Vagina (tissue), 2 donors: ENCODE measurements around the gene ABO. TPM values are rescaled to one million over a fixed set of nuclear protein-coding genes. Genes with fewer than 3 reads are reported as not detected.
"Not testable (repeated sequence)": the region's sequence is repeated elsewhere in the genome, so short reads cannot be mapped to it uniquely, and the experiment has no call there.

Experiments used
- DNase-seq, 2 donors: peaks; one replicate each; pipeline ENCODE4 v3.0.0-alpha.2; 2017; ENCODE audit errors: extremely low spot score in 2 of 2
- H3K27ac ChIP-seq: fragments of 200-600 bp; sonication (generic); one replicate; pipeline ENCODE4 v1.5.1; 2019
- H3K27me3 ChIP-seq: fragments of 200-600 bp; sonication (generic); one replicate; pipeline ENCODE4 v1.5.1; 2019
- H3K36me3 ChIP-seq, 2 donors: fragments of 200-600 bp; sonication (generic); one replicate each; pipeline ENCODE4 v1.5.1; 2017 to 2019
- H3K4me1 ChIP-seq: fragments of 200-600 bp; sonication (generic); one replicate; pipeline ENCODE4 v1.5.1; 2019
- H3K4me3 ChIP-seq, 2 donors: fragments of 200-600 bp; sonication (generic); 1 replicate in 1 of 2; 2 replicates in 1 of 2; pipeline ENCODE4 v1.5.1; 2016 to 2019
- H3K9me3 ChIP-seq: fragments of 200-600 bp; sonication (generic); one replicate; pipeline ENCODE4 v1.5.1; 2019
- POLR2A ChIP-seq, 2 donors: fragments of 450-650 bp; IDR thresholded peaks; one replicate each; pipeline ENCODE4 v1.6.1; 2017; ENCODE audit warnings: antibody characterized with exemption in 2 of 2, mild to moderate bottlenecking in 2 of 2, moderate library complexity in 2 of 2
- POLR2AphosphoS5 ChIP-seq, 2 donors: sonication (generic); formaldehyde crosslinking; IDR thresholded peaks; one replicate each; pipeline ENCODE4 v1.9.0; 2017; ENCODE audit warnings: antibody characterized with exemption in 2 of 2, mild to moderate bottlenecking in 2 of 2, low read depth in 1 of 2; ENCODE audit not compliant: insufficient read depth in 1 of 2
- intact Hi-C: fragments of 100-400 bp; cut with DNase I; formaldehyde crosslinking; loops from one replicate; pipeline ENCODE4 v1.15.1; 2023
- total RNA-seq: library from RNA; depleted of rRNA; stranded (reverse); fragments of >200 nt; gene quantifications from one replicate; pipeline ENCODE4 v1.2.3, GENCODE V29; 2016
- TF ChIP-seq, protein P1 (sequence below), 3 experiments: fragments of 450-650 bp in 2 of 3; fragments of 200-600 bp in 1 of 3; sonication (generic) in 1 of 3; IDR thresholded peaks; one replicate each; pipeline ENCODE4 v1.5.1; 2017 to 2019; ENCODE audit warnings: antibody characterized with exemption in 3 of 3, mild to moderate bottlenecking in 2 of 3, moderate library complexity in 2 of 3

The ABO gene
- total RNA-seq, 1 donor from 2014 or later = 17.2 TPM

DNA sequence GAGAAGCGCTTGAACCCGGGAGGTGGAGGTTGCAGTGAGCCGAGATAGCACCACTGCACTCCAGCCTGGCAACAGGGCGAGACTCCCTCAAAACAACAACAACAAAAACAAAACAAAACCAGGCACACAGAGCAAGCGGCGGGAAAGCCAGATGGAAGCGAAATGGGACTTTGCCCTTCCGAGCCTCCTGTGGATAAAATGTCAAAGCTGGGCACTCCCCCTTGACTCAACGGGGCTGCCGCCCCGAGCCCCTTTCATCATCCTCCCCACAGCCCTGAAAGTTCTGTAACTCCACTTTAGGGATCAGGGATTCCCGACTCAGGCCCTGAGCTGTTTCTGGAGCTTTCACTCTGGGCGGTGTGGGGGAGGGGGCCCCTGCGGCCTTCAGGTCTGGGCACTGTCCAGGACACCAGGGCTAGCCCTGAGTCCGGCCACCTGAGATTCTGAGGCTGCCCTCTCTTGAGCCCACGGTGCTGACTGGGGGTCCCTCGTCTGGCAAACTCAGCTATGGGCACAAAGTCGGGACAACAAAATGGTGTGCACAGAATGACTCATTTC is 35.4 kb downstream of the ABO start:
- DNase-seq = peak in 1 of 2 donors; percentile 34
- H3K4me1 ChIP-seq = peaks cover 22% of the 10 kb centered on the region
- intact Hi-C loops = no loop called here
- peak overlapping the region in 1 of 2 donors; percentile 27 for H3K4me3 ChIP-seq
- no peaks in the 10 kb centered on the region for H3K9me3 ChIP-seq
- TF ChIP-seq, protein P1, sequence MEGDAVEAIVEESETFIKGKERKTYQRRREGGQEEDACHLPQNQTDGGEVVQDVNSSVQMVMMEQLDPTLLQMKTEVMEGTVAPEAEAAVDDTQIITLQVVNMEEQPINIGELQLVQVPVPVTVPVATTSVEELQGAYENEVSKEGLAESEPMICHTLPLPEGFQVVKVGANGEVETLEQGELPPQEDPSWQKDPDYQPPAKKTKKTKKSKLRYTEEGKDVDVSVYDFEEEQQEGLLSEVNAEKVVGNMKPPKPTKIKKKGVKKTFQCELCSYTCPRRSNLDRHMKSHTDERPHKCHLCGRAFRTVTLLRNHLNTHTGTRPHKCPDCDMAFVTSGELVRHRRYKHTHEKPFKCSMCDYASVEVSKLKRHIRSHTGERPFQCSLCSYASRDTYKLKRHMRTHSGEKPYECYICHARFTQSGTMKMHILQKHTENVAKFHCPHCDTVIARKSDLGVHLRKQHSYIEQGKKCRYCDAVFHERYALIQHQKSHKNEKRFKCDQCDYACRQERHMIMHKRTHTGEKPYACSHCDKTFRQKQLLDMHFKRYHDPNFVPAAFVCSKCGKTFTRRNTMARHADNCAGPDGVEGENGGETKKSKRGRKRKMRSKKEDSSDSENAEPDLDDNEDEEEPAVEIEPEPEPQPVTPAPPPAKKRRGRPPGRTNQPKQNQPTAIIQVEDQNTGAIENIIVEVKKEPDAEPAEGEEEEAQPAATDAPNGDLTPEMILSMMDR (IDR thresholded peaks at IDR 0.05) = no peak
- no peak for TF ChIP-seq POLR2AphosphoS5 (IDR thresholded peaks at IDR 0.05; ENCODE audit: insufficient read depth in 1 of 2, low read depth in 1 of 2)
- no peak for TF ChIP-seq POLR2A (IDR thresholded peaks at IDR 0.05)
- no peaks in the 10 kb centered on the region for H3K27me3 ChIP-seq
- H3K27ac ChIP-seq = peak overlapping the region; percentile 80
- no peaks in the 10 kb centered on the region for H3K36me3 ChIP-seq

DNA sequence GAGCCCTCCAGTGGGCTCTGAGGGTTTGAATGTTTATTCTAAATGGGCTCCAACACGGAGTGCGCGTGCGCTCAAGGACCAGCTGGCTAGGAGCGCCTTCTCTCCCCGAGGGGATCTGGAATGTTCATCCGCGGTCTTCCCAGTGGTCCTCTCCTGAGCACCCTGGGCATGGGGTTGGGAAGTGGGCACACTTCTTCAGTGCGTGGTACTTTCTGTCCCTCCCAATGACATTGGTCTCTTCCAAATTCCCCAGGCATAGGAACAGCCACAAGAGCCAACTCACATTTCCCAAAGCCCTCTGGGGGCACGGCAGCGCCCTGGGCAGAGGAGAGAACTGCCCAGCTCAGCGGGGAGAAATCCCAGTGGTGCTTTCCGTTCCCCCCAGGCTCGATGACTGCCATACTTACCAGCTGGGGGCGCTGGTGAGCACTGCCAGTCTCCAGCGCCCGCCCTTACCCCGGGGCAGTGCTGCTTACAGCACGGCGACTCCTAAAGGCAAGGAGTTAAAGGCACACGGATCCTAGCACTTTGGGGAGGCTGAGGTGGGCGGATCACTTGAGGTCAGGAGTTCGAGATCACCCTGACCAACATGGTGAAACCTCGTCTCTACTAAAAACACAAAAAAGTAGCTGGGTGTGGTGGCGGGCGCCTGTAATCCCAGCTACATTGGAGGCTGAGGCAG is 36.0 kb downstream of the ABO start:
- TF ChIP-seq, protein P1 (IDR thresholded peaks at IDR 0.05) = peak in 1 of 3 experiments; percentile 37
- TF ChIP-seq POLR2A (IDR thresholded peaks at IDR 0.05) (no peak), POLR2AphosphoS5 (IDR thresholded peaks at IDR 0.05; ENCODE audit: insufficient read depth in 1 of 2, low read depth in 1 of 2) (no peak)
- peak overlapping the region; percentile 80 for H3K27ac ChIP-seq
- H3K36me3 ChIP-seq = no peaks in the 10 kb centered on the region
- peaks cover 22% of the 10 kb centered on the region for H3K4me1 ChIP-seq
- no peaks in the 10 kb centered on the region for H3K27me3 ChIP-seq
- DNase-seq = peak in 1 of 2 donors; percentile 77
- peak overlapping the region; percentile 27 to 36 for H3K4me3 ChIP-seq
- H3K9me3 ChIP-seq = no peaks in the 10 kb centered on the region
- intact Hi-C loops = no loop called here

DNA sequence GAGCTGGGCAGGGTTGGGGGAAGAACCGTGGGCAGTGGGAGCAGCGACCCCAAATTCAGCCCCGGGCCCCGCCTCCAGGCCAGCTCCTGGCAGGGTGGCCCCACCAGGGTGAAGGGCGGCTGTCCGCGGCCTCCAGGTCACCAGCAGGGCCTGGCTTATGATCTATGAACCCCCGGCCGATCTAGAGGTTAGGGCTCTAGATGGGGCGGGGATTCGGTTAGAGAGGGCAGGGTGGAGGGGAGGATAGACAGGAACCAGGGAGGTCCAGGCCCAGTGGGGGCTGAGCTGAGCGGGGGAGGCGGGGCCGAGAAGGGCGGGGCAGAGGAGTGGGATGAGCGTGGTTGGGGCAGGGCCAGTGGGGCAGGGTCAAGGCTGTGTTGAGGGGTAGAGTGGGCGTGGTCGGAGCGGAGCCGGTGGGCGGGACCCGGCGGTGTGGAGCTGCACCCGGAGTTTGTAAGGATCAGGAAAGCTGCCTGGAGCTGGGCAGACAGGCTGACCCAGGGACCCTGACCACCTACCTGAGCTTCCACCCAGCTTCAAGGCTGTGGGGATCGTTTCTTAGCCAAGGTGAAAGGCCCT is 36.6 kb downstream of the ABO start:
- DNase-seq = peak in 1 of 2 donors; percentile 81
- Histone ChIP-seq H3K4me3 (peak overlapping the region; percentile 27 to 36), H3K36me3 (no peaks in the 10 kb centered on the region), H3K4me1 (peaks cover 22% of the 10 kb centered on the region), H3K27ac (peak overlapping the region; percentile 80), H3K9me3 (no peaks in the 10 kb centered on the region), H3K27me3 (no peaks in the 10 kb centered on the region)
- intact Hi-C loops = no loop called here
- TF ChIP-seq, protein P1 (IDR thresholded peaks at IDR 0.05) = no peak
- no peak for TF ChIP-seq POLR2A (IDR thresholded peaks at IDR 0.05)
- TF ChIP-seq POLR2AphosphoS5 (IDR thresholded peaks at IDR 0.05; ENCODE audit: insufficient read depth in 1 of 2, low read depth in 1 of 2) = peak in 1 of 2 donors; percentile 16

DNA sequence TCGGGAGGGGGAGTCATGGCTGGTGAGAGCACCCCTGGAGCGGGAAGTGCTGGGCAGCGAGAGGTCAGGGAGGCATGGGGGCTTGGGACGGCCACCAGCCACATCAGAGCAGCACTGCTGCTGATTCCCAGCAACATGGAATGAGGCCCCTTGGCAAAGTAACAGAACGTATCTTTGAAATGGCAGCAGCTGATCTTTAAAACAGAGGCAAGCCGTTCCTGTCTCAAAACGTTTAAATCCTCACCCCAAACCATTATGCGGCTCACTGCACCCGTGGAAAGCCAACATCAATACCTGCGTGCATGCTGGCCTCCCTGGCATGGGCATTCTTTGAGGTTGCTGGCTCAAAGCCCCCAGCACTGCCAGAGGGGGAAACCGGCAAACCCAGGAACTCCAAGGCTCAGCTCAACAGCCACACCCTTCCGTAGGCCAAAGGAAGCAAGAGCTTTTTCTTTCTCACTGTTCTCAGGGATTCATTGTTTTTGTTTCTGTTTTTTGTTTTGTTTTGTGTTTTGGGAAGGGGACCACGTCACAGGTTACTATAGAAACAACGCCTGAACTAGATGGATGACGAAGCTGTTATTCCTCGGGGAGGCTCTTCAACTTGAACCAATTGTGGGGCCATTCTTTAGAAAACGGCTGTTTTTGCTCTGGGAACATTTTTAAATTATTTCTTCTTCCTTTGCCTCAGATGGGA is 37.8 kb downstream of the ABO start:
- Histone ChIP-seq H3K4me3 (no peak overlapping the region), H3K9me3 (no peaks in the 10 kb centered on the region), H3K4me1 (peaks cover 22% of the 10 kb centered on the region), H3K27me3 (no peaks in the 10 kb centered on the region), H3K36me3 (no peaks in the 10 kb centered on the region), H3K27ac (peak overlapping the region; percentile 80)
- TF ChIP-seq, protein P1 (IDR thresholded peaks at IDR 0.05) = no peak
- no peak for DNase-seq
- intact Hi-C loops = no loop called here

DNA sequence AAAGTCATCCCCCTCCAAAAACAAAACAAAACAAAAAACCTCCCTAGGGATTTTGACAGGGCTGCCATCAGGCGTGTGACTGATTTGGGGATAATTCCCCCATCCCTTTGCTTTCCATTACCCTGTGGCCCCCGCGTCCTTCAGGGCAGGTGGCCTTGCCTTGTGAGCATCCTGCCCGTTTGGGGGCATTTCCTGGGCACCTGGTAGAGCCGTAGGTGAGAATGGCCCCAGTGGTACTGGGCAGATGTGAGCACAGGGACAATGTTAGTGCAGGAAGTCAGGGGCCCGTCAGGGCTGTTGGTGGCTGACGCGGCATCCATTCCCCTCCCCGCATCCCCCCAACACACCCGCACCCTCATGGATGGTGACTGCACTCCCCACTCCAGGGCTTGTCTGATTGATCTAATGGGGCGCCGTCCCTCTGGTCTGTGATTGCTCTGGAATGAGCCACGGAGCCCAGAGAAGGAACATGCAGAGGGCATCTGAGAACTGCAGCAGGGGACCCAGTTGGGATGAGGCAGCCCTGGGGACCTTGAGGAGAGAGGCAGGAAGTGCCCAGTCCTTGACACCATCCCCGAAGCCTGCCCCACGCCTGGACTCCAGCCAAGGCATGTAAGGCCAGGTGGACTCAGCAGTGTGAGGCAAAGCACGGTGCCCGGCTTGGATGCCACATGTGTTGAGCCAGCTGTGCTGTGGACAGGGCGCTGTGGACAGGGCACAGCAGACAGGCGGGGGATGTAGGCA is 38.5 kb downstream of the ABO start:
- peaks cover 22% of the 10 kb centered on the region for H3K4me1 ChIP-seq
- H3K9me3 ChIP-seq, H3K27me3 ChIP-seq, H3K36me3 ChIP-seq, H3K4me3 ChIP-seq, intact Hi-C loops: not testable (repeated sequence)
- DNase-seq = peak; percentile 80 to 94
- peak overlapping the region; percentile 80 for H3K27ac ChIP-seq
